Activated gamma-delta T cell treated with anti-CD3 and anti-CD28 coated beads, Interleukin-2, amount 50 U/mL, for 16 hours (primary cell): ENCODE data around the gene PDK2.

Source experiments
- DNase-seq: peaks from one replicate; pipeline ENCODE4 v3.0.0-alpha.2; 2020; ENCODE audit warnings: low read depth

The PDK2 gene

DNA sequence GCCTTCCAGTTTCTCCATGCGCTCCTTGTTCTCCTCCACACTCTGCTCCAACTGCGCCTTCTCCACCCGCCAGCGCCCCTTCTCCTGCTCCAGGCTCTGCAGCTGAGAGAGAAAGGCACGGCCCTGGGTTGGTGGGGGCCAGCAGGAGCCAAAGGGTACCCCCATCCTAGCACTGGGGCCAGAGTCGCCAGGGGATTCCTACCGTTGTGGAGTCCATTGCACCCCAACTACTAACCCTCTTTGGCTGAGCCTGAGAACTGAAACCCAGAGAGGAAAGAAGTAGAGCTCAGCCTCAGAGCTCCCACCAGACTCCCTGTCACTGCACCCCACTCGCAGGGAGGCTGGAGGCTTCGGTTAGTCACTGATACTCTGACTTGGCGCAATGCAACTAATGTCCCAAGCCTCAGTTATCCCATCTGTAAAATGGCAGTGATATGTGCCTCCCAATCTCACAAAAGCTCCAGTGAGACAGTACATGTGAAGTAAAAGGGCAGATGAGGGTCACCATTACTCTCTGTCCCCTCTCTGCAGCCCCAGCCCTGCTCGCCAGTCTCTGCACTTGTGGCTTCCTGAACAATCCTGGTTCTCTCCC, 41.0 kb downstream of the PDK2 start:
- DNase-seq = no peak

DNA sequence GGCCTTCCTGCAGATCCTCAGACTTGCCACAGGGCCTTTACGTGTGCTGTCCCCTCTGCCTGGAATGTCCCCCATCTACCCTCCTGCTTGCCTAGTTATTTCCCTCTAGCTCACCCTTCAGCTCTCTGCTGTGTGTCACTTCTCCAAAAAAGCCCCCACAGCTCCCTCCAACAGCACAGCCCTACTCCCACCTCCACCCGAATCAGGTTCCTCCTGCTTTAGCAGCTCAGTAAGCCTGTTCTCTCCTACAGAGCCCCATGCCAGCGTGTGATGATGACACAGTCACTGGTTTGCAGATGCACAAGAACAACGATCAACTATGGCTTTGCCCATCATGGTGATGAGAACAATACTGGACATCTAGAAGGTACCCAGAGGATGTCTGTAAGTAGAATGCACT, 41.9 kb downstream of the PDK2 start:
- DNase-seq = no peak

DNA sequence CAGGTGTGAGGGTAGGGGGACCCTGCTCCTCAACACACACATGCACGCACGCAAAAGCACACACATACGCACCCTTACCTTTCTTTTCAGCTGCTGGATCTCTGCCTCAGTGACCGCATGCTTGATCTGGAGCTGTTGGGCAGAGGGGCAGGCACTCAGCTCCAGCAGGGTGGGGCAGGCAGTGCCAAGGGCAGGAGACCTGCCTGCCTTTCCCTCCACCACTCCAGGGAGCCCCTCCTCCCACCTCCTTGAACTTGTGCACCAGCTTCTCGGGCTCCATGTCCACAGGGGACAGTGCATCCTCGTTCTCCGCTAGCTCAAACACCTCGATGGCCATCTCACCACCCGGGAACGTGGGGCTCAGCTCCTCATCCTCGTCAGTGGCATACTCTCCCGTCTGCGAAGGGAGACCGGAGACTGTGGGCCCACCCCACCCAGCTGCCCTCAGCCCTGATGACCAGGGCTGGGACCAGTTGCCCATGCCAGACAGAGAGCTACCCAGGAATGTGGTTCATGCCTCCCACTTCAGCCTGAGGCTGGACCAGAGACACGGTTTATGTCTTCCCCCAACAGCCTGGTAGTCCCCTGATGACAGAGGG, 44.1 kb downstream of the PDK2 start:
- no peak for DNase-seq

DNA sequence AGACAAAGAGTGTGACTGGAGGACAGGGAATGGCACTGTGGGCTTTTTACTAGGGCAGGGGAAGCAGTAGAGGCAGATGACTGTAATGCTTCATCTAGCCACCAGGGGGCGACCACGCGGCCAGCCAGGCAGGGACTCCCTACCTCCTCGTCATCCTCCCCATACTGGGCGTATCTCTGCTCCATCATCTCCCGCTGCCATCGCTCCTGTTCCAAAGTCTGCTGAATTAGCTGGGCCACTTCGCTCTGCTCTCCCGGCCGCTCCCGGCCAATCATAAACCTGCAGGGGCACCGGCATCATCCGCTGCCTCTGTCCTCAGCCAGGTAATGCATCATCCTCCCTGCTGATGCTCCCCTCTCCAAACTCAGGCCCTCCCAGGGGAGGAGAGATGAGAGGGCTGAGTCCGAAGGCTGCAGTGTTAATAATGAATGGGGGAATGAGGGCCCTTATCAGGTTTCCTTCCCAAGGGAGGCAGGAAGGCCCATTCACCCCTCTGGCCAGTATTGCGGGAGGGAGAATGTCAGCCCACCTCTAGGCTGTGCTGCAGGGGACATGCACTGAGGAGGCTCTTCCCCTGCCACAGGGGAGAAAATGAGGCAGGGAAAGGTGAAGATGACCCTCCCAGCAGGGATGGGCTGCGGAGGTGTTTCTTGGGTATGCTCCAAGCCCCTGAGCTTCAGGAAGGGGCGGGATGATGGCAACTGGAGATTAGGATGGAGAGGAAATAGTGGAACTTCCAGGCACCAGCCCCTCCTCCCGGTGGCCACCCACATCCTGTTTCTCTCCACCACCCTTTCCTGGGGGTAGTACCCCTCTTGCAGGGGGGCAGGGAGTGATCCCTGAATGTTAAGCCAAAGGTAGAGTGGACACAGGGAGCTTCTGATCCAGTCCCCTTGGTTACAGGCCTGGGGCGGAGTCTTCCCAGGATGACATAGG, 45.1 kb downstream of the PDK2 start:
- DNase-seq = peak; percentile 73

DNA sequence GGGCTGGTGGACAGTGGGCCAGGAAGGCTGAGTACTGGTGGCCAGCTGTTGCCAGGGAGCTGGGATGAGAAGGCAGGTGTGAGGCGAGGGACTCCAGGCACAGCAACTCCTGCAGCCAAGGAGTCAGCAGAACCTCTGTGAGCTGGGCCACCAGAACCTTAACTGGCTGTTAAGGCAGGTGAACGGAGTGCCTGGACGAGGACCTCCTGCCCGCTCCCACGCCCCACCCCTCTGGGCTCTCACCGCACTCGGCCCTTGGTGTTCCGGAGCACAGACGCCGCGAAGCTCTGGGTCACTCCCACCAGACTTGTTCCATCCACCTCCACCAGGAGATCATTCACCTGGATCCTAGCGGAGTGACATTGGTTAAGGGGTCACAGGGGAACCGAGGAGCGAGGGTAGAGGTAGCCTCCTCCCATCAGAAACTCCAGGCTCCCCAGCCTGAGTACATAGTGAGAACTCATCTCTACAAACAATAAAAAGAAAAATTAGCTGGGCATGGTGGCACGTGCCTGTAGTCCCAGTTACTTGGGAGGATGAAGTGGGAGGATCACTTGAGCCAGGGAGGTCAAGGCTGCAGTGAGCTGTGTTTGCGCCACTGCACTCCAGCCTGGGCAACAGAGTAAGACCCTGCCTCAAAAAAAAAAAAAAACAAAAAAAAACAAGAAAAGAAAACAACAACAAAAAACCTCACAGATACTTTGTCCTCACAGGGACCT, 46.0 kb downstream of the PDK2 start:
- DNase-seq = no peak

DNA sequence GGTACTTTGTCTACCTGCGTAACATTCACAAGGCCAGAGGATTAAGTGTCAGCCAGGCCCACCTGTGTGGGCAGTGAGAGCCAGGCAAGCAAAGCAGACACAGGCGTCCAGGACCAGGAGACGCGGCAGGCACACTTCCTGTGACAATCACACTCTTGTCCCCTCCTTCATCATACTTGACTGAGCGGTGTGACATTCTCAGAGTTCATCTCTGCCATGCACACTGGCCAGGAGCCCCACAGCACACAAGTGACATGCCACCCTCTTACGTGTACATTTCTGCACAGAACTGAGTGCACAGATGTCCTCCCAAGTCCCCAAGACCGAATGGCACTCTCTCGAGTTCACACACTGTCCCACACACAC, 46.6 kb downstream of the PDK2 start:
- DNase-seq = no peak

DNA sequence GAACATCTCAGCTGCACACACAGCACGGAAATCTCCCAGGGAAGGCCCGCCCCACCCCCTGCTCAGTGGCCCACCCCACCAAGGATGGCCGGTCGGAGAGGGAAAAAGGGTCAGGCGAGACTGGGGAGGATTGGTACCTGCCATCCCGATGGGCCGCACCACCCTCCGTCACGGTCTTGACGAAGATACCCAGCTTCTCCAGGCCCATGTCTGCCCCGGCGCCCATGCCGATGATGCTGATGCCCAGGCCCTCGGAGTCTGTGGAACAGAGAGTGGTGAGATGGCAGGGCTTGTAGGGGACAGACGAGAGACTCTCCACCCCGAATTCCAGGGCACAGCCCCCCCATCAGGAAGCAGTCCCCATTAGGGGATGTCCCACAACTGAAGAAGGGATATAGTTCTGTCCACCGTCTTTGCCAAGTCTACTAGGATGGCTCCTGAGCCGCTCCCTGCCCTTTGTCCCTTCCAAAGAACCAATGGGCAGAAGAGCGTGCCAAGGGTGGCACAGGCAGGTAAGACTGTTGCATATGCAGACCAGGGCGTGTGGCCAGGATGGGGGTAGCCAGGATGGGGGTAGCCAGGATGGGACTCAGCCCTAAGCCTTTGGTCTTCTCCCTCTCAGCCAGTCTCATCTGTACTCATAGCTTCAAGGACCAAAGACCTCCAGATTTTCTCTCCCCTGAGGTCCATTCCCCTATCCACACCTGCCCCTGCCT, 48.5 kb downstream of the PDK2 start:
- DNase-seq = no peak

DNA sequence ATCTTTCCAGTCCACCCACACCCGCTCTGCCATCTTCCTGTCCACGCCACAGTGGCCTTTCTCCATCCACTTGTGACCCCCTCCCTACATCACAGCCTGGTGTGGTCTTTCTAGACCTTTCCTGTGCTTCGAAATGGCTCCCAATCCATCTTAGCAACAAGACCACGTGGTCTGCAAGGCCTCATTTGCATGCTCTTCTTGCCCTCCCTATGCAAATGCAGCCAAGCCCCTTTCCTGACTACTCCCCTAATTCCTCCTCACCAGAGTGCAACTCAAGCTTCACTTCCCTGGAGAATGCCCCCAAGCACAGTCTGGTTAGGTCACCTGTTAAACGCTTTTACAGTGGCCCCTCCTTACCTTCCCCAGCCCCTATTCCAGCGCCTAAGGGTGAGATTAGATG, 49.2 kb downstream of the PDK2 start:
- no peak for DNase-seq

DNA sequence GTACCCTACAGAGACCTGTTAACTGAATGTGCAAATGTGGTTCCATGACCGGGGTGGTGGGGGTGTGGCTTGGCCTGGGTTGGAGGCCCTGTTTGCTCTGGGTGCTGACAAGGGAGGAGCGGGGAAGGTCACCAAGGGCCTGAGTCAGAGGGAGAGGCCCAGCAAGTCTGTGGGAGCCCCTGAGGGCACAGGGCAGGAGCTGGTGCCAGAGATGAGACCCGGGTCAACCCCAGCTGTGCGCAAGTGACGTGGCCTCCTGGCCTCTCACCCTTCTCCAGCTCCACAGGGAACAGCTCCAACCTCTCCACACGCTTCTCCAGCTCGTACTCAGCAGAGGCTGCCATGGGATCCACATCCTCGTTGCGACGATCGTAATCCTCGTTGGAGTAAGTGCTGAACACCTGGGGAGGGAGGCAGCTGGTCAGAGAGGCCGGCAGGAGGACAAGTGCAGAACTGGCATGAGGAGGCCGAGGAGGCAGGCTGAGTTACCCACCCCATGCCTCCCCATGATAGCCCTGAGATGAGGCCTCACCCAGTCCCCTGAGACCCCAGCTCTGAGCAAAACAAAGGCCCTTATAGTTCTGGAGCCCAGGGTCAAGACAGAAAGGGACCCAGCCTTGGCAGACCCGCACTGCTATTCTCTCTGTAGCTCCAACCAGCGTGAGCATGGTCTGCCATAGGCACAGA, 49.8 kb downstream of the PDK2 start:
- no peak for DNase-seq

DNA sequence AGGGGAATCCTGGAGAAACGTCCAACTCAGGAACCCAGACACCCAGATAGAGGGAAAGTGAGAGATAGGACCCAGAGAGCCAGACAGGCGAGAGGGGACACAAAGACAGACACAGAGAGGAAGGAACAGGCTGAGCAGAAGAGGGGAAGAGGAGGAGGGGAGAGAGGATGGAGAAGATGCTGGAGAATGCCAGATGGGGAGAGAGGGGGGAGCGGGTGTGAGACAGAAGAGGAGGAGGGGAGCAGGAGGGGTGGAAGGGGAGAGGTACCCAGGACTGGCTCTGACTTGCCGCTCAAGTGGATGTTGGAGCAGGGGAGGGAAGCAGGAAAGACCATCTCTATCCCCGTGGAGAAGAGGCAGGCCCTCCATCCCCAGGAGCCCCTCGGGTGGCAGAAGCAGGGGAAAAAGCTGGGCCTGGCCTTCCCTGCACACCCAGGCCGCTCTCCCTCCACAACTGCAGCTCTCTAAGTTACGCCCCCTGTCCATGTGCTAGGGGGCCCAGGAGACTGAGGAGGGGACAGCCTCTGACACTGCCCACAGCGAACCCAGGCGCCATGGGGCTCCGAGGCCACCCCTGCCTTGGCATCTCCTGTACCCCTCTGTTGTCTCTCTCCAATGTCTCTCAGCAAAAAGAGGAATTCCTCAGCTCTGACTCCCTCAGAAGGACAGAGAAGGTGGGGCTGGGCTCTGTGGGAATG, 50.5 kb downstream of the PDK2 start:
- DNase-seq = no peak

DNA sequence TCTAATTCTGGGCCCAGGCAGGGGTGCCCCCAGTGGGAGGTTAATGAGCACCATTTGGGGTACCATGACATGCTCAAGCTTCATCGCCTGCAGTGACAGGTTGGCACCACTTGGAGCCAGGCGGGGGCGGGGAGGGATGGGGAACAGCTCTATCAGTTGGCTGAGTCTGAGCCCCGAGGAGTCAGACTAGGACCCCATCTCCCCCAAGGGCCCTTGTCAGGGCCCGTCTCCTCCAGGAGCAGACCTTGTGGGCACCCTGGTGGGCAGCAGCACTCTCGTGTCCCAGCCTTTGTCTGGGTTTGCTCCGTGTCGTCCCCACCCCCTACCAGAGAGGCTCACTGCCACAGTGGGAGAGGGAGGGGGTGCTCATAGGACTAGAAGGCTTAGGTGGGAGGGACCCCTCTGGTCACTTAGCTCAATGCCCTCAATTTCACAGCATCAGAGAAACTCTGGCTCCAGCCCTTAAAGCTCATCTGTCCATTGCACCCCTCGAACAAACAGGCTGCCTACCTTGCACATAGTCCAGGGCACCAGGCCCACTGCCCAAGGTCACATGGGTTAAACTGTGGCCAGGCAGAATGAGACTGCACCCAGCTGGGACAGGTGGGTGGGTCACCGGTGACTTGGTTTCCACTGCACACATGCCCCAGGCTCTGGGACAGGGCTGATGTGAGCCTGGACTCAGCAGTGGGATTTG, 51.2 kb downstream of the PDK2 start:
- DNase-seq = no peak

DNA sequence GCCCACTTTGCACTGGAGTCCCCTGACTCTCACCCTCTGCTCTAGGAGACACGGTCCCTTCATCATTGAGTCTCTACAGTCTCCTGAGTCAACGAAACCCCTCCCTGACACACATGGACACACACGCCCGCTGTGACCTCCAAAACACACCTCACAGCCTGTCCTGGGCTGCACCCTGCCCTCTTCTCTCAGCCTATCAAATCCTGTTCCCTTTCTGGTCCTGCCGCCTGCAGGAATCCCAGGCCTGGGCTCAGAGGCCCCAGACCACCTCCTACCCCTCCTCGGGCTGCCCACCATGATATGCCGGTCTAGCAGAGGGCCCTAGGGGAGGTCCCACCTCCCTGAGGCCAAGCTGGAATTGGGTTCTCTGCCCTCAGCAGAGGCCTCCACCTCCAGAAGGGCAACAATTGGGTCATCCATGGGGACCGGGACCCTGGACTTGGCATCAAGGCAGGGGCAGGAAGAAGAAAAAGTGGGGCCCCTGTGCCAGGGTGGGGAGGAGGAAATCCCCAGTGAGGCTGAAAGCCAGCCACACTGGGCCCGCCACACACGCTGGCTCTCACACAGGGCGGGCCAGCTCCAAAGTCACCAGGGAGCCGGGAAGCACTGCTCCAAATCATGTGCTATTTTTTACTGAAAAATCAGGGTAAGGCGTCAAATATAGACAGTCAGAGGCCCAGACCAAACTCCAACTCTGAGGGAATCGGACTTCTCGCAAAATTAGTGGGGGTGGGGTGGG, 51.9 kb downstream of the PDK2 start:
- DNase-seq = no peak

DNA sequence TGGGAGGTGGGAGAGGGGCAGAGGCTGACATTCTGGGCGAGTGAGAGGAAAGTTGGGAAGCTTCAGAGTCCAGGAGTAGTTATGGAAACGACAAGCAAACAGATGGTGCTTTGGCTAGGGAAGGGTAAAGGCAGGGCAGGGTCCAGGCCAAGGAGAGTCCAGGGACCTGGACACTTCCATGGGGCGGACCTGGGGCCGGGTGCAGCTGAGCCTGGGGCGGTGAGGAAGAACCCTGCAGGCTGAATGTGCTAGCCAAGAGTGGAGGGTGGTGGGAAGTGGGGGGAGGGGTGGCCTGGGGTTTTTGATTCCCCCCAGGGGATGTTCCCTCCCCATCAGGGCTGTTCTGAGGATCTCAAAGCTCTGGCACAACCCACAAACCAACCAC, 52.7 kb downstream of the PDK2 start:
- no peak for DNase-seq

DNA sequence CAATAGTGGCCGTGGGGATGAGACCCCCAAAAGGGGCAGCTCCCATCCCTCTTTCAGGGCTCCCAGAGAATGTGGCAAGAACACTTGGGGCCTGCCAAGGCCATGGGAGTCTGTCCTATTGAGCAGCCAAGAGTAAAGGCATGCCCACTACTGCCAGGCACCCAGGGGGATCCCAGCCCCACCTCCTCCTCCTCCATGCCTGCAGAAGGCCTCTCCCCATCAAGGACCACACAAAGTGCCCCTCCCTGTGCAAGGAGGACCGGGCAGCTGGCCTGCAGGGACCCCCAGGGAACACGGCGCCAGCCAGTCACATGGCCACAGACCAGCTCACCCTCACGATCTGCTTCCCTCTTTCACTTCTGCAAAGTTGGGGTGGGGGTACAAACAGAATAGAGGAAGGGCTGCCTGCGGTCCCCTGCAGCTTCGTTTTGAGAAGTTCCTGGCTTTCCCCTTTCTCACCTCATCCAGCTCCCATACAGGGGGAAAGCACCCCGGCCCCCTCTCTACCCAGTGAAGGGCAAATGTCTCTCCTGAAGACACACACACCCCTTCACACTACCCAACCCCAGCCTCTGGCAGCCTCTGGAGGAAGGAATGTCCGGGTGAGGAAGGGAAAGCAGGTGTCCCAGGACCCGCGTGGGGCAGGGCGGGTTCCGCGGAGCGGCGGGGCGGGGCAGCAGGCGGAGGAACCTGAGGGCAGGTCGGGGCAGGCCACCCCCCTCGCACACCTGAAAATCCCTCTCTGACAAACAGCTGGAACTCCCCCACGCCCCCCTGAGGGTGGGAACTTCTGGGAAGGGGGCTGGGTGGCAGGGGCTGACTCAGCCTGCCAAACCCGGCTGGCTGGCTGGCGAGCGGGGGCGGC, 53.3 kb downstream of the PDK2 start:
- peak; percentile 61 for DNase-seq

DNA sequence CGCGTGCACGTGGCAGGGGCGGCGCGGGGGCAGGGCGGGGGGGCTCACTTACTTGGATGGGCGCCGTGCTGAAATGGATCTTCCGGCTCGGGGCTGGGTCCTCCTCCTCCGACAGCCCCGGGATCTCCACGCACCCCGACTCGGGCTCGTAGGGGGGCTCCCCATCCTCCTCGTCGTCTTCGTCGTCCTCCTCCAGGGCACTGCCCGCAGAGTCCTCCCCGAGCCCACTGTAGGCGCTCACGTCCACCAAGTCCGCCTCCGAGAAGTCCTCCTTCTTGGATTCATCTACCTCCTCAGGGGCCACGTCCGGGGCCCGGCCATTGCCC, 53.9 kb downstream of the PDK2 start:
- DNase-seq = no peak

DNA sequence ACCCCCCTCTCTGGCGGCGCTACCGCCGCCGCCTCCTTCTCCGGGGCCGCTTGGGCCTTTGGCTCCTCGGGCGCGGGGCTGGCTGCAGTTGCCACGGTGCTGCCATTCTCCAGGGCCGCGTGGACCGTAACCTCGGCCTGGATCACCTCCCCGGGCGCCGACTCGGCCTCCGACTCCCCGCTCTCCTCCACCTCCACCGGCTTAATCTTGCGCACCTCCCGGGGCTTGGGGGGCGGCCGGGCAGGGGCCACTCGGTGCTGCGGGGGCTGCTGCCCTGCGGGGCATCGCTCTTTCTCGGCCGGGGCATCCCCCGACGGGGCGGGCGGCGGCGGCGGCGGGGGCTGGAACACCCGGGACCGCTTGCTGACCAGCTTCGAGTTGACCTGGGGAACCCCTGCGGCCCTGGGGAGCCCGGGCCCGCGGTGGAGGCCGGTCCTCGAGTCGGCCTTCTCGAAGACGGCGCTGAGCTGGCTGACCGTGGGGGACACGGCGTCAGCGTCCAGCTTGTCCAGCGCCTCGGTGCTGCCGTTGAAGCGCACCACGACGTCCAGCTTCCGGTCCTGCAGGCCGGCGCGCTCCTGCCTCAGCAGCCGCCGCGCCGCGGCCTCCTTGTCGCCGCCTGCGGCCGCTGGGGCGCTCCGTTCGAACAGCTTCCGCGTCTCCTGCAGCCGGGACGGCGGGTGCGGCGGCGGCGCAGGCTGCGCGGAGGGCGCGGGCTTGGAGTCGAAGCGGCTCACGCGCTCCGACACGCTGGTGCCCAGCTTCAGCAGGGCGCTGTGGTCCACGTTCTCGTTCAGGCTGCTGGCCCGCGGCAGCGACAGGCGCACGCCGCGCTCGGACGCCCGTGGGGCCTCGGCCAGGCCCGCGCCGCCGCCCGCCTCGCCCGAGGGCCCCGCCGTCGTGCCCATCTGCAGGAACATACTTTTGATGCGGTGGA, 54.5 kb downstream of the PDK2 start:
- no peak for DNase-seq

DNA sequence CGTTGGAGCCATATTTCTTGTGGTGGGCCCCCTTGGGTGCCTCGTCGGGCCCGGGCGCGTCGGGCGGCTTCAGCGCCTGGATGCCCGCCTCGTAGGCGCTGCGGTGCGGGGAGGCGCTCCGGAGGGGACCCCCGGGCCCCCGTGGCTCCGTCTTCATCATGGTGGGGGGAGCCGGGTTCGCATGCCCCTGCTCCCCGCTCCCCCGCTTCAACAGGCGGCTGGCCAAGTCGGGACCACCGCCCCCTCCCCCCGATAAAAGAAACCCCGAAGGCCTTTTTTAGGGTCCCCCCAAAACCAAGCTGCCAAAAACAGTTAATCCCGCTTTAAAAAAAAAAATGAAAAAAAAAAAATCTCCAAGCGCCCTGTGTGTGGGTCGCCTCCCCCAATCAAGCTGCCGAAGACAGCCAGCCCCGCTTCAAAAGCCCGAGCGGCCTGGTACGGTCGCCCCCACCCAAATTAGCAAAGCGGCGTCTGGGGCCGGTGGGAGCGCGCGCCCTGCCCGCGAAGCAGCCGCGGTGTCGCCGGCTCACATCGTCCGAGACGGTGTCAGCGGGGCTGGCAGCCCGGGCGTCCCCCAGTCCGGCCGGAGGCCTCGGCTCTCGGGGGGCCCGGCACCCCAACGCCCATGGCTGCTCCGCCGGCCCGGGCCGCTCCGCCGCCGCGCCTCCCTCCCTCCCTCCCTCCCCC, 55.3 kb downstream of the PDK2 start, which contains the start of gene PPP1R9B:
TSS of gene PPP1R9B (minus strand) at position 324 of the 687 bp plus-strand sequence. CDS start at position 160, 164 bp downstream.
- DNase-seq = no peak
